Uterus (tissue), 2 donors: ENCODE data around the gene DRAP1.

Experiments
- POLR2A ChIP-seq, 2 donors: fragments of 450-650 bp; IDR thresholded peaks; one replicate each; pipeline ENCODE4 v1.6.1; 2016; ENCODE audit warnings: antibody characterized with exemption in 2 of 2, mild to moderate bottlenecking in 1 of 2, moderate library complexity in 1 of 2
- TF ChIP-seq, protein P1 (sequence below), 4 experiments: fragments of 200-600 bp in 2 of 4; fragments of 450-650 bp in 2 of 4; sonication (generic) in 2 of 4; IDR thresholded peaks; one replicate each; pipeline ENCODE4 v1.5.1; 2016 to 2019; ENCODE audit warnings: antibody characterized with exemption in 4 of 4, mild to moderate bottlenecking in 2 of 4, moderate library complexity in 1 of 4

DNA sequence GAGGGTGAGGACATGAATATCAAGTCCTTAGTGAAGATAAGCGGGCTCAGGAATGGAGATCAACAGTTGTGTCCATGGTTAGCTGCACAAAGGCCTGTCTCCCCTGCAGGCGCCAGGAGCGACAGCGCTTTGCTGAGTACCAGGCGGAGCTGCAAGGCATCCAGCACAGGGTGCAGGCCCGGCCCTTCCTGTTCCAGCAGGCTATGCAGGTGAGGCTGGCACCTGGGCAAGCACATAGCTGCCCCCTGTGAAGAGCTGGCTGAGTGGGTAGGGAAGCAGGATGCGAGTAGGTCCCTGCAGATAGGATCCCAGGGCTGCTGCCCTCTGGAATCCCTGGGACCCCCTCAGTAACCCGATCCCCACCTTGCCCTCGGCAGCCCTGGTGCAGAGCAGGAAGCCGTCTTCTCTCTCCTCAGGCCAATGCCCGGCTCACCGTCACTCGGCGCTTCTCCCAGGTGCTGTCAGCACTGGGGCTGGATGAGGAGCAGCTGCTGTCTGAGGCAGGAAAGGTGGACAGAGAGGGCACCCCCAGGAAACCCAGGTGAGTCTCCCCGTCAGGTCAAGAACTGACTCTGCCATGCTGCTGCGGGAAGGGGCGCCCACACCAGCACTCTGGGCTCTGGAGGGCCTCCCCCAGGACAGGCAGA is 39.7 kb downstream of the DRAP1 start:
- TF ChIP-seq POLR2A (IDR thresholded peaks at IDR 0.05): no peak
- TF ChIP-seq, protein P1, sequence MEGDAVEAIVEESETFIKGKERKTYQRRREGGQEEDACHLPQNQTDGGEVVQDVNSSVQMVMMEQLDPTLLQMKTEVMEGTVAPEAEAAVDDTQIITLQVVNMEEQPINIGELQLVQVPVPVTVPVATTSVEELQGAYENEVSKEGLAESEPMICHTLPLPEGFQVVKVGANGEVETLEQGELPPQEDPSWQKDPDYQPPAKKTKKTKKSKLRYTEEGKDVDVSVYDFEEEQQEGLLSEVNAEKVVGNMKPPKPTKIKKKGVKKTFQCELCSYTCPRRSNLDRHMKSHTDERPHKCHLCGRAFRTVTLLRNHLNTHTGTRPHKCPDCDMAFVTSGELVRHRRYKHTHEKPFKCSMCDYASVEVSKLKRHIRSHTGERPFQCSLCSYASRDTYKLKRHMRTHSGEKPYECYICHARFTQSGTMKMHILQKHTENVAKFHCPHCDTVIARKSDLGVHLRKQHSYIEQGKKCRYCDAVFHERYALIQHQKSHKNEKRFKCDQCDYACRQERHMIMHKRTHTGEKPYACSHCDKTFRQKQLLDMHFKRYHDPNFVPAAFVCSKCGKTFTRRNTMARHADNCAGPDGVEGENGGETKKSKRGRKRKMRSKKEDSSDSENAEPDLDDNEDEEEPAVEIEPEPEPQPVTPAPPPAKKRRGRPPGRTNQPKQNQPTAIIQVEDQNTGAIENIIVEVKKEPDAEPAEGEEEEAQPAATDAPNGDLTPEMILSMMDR (IDR thresholded peaks at IDR 0.05): no peak
